WTC11 (cell line): Measurements from ENCODE around the gene CLPTM1. TPM values are rescaled to one million over a fixed set of nuclear protein-coding genes. Genes with fewer than 3 reads are reported as not detected.
A peak's percentile ranks its signal among the peaks of the same experiment; 100 is the strongest.

Source experiments
- ATAC-seq: fragments of 200-7000 bp; cut with Tn5 transposase; 2 replicates; pipeline ENCODE4 v1.10.0; 2021; ENCODE audit warnings: mild to moderate bottlenecking, moderate library complexity
- CTCF ChIA-PET: fragments of 300-600 bp; sonication (Branson Sonifier 250); formaldehyde crosslinking; loops from one replicate; lab custom pipeline; 2021; ENCODE audit warnings: antibody characterized with exemption; lab: Charles Lee
- POLR2A ChIA-PET: fragments of 350-600 bp; sonication (Branson Sonifier 250); formaldehyde crosslinking; loops from one replicate; lab custom pipeline; 2021; ENCODE audit warnings: antibody characterized with exemption; lab: Charles Lee
- DNase-seq: peaks from one replicate; pipeline ENCODE4 v3.0.0; 2021; ENCODE audit warnings: low spot score
- H3K27ac Mint-ChIP-seq: 2 replicates; pipeline ENCODE4 v1.8.0; 2021; ENCODE audit warnings: mixed read lengths
- H3K27me3 Mint-ChIP-seq: 2 replicates; pipeline ENCODE4 v1.8.0; 2021; ENCODE audit warnings: low read depth, mild to moderate bottlenecking, moderate library complexity, mixed read lengths
- H3K36me3 Mint-ChIP-seq: 2 replicates; pipeline ENCODE4 v1.8.0; 2021; ENCODE audit warnings: mixed read lengths
- H3K4me1 Mint-ChIP-seq: 2 replicates; pipeline ENCODE4 v1.8.0; 2022; ENCODE audit warnings: mixed read lengths
- H3K4me3 Mint-ChIP-seq: 2 replicates; pipeline ENCODE4 v1.8.0; 2021; ENCODE audit warnings: mild to moderate bottlenecking, moderate library complexity, mixed read lengths
- H3K9me3 Mint-ChIP-seq: 2 replicates; pipeline ENCODE4 v1.8.0; 2021; ENCODE audit warnings: mixed read lengths
- GABPB1 ChIP-seq: sonication (generic); formaldehyde crosslinking; IDR thresholded peaks from 2 replicates; pipeline ENCODE4 v1.8.1; 2023; ENCODE audit warnings: mild to moderate bottlenecking, missing genetic modification reagents
- KAT7 ChIP-seq: sonication (generic); formaldehyde crosslinking; IDR thresholded peaks from 2 replicates; pipeline ENCODE4 v1.8.1; 2023; ENCODE audit warnings: missing genetic modification reagents, mild to moderate bottlenecking, borderline replicate concordance
- MXD4 ChIP-seq: fragments of 250-450 bp; sonication (Bioruptor Pico); IDR thresholded peaks from 2 replicates; pipeline ENCODE4 v1.8.0; 2021; ENCODE audit warnings: mild to moderate bottlenecking, moderate library complexity, borderline replicate concordance
- NR1H2 ChIP-seq: sonication (generic); formaldehyde crosslinking; IDR thresholded peaks from 2 replicates; pipeline ENCODE4 v1.9.0; 2021; ENCODE audit warnings: mild to moderate bottlenecking, moderate library complexity, missing genetic modification reagents
- ZNF121 ChIP-seq: sonication (generic); formaldehyde crosslinking; IDR thresholded peaks from 2 replicates; pipeline ENCODE4 v1.8.0; 2023; ENCODE audit warnings: missing genetic modification reagents
- ZNF232 ChIP-seq: sonication (generic); formaldehyde crosslinking; IDR thresholded peaks from 2 replicates; pipeline ENCODE4 v1.8.0; 2022; ENCODE audit warnings: mild to moderate bottlenecking, missing genetic modification reagents
- total RNA-seq: library from RNA; stranded (reverse); gene quantifications from 3 replicates; pipeline ENCODE4 v1.2.3, GENCODE V29; 2021
- TF ChIP-seq, protein P1 (sequence below): sonication (generic); formaldehyde crosslinking; IDR thresholded peaks from 2 replicates; pipeline ENCODE4 v1.8.1; 2023; ENCODE audit warnings: mild to moderate bottlenecking, missing genetic modification reagents, borderline replicate concordance
- TF ChIP-seq, protein P2 (sequence below): fragments of 200-600 bp; IDR thresholded peaks from 2 replicates; pipeline ENCODE4 v1.8.0; 2022; ENCODE audit warnings: antibody characterized with exemption
- TF ChIP-seq, protein P3 (sequence below): sonication (generic); formaldehyde crosslinking; IDR thresholded peaks from 2 replicates; pipeline ENCODE4 v1.8.0; 2022; ENCODE audit warnings: missing genetic modification reagents
- TF ChIP-seq, protein P4 (sequence below): fragments of 250-450 bp; sonication (Bioruptor Pico); IDR thresholded peaks from 2 replicates; pipeline ENCODE4 v1.9.0; 2021; ENCODE audit warnings: mild to moderate bottlenecking, borderline replicate concordance

CLPTM1 gene
- total RNA-seq, 1 experiment from 2014 or later = 85.6 TPM

DNA sequence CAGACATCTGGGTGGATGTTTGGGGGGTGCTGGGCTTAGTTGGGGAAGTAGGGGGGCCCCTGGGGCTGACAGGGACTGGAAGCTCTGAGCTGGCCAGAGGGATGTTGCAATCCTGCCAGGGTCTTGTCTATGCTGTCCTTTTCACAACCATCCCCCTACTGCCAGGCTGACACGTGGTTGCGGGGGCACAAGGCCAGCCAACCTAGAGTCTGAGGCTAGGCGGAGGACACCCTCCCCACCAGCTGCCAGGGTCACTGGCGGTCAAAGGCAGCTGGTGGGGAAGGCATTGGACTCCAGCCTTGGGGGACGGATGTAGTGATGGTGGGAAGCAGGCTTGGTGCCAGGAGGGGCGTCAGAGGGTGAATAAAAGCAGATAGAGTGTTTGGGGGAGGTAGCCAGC lies 42.3 kb upstream of the CLPTM1 start:
- H3K27me3 Mint-ChIP-seq = no peaks in the 10 kb centered on the region; the same call in 1 of the 2 replicates
- H3K4me3 Mint-ChIP-seq = no peak overlapping the region; the same call in 1 of the 2 replicates
- no peaks in the 10 kb centered on the region for H3K9me3 Mint-ChIP-seq
- TF ChIP-seq GABPB1 (CRISPR knock-in tag) (peak; percentile 91), KAT7 (CRISPR knock-in tag) (no peak), ZNF232 (no peak), MXD4 (no peak), ZNF121 (CRISPR knock-in tag) (peak; percentile 55; the same call in 1 of the 2 replicates), NR1H2 (CRISPR knock-in tag) (no peak)
- TF ChIP-seq, protein P1, sequence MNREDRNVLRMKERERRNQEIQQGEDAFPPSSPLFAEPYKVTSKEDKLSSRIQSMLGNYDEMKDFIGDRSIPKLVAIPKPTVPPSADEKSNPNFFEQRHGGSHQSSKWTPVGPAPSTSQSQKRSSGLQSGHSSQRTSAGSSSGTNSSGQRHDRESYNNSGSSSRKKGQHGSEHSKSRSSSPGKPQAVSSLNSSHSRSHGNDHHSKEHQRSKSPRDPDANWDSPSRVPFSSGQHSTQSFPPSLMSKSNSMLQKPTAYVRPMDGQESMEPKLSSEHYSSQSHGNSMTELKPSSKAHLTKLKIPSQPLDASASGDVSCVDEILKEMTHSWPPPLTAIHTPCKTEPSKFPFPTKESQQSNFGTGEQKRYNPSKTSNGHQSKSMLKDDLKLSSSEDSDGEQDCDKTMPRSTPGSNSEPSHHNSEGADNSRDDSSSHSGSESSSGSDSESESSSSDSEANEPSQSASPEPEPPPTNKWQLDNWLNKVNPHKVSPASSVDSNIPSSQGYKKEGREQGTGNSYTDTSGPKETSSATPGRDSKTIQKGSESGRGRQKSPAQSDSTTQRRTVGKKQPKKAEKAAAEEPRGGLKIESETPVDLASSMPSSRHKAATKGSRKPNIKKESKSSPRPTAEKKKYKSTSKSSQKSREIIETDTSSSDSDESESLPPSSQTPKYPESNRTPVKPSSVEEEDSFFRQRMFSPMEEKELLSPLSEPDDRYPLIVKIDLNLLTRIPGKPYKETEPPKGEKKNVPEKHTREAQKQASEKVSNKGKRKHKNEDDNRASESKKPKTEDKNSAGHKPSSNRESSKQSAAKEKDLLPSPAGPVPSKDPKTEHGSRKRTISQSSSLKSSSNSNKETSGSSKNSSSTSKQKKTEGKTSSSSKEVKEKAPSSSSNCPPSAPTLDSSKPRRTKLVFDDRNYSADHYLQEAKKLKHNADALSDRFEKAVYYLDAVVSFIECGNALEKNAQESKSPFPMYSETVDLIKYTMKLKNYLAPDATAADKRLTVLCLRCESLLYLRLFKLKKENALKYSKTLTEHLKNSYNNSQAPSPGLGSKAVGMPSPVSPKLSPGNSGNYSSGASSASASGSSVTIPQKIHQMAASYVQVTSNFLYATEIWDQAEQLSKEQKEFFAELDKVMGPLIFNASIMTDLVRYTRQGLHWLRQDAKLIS (CRISPR knock-in tag) = no peak
- TF ChIP-seq, protein P2, sequence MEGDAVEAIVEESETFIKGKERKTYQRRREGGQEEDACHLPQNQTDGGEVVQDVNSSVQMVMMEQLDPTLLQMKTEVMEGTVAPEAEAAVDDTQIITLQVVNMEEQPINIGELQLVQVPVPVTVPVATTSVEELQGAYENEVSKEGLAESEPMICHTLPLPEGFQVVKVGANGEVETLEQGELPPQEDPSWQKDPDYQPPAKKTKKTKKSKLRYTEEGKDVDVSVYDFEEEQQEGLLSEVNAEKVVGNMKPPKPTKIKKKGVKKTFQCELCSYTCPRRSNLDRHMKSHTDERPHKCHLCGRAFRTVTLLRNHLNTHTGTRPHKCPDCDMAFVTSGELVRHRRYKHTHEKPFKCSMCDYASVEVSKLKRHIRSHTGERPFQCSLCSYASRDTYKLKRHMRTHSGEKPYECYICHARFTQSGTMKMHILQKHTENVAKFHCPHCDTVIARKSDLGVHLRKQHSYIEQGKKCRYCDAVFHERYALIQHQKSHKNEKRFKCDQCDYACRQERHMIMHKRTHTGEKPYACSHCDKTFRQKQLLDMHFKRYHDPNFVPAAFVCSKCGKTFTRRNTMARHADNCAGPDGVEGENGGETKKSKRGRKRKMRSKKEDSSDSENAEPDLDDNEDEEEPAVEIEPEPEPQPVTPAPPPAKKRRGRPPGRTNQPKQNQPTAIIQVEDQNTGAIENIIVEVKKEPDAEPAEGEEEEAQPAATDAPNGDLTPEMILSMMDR = no peak
- TF ChIP-seq, protein P3, sequence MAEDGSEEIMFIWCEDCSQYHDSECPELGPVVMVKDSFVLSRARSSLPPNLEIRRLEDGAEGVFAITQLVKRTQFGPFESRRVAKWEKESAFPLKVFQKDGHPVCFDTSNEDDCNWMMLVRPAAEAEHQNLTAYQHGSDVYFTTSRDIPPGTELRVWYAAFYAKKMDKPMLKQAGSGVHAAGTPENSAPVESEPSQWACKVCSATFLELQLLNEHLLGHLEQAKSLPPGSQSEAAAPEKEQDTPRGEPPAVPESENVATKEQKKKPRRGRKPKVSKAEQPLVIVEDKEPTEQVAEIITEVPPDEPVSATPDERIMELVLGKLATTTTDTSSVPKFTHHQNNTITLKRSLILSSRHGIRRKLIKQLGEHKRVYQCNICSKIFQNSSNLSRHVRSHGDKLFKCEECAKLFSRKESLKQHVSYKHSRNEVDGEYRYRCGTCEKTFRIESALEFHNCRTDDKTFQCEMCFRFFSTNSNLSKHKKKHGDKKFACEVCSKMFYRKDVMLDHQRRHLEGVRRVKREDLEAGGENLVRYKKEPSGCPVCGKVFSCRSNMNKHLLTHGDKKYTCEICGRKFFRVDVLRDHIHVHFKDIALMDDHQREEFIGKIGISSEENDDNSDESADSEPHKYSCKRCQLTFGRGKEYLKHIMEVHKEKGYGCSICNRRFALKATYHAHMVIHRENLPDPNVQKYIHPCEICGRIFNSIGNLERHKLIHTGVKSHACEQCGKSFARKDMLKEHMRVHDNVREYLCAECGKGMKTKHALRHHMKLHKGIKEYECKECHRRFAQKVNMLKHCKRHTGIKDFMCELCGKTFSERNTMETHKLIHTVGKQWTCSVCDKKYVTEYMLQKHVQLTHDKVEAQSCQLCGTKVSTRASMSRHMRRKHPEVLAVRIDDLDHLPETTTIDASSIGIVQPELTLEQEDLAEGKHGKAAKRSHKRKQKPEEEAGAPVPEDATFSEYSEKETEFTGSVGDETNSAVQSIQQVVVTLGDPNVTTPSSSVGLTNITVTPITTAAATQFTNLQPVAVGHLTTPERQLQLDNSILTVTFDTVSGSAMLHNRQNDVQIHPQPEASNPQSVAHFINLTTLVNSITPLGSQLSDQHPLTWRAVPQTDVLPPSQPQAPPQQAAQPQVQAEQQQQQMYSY = no peak
- TF ChIP-seq, protein P4, sequence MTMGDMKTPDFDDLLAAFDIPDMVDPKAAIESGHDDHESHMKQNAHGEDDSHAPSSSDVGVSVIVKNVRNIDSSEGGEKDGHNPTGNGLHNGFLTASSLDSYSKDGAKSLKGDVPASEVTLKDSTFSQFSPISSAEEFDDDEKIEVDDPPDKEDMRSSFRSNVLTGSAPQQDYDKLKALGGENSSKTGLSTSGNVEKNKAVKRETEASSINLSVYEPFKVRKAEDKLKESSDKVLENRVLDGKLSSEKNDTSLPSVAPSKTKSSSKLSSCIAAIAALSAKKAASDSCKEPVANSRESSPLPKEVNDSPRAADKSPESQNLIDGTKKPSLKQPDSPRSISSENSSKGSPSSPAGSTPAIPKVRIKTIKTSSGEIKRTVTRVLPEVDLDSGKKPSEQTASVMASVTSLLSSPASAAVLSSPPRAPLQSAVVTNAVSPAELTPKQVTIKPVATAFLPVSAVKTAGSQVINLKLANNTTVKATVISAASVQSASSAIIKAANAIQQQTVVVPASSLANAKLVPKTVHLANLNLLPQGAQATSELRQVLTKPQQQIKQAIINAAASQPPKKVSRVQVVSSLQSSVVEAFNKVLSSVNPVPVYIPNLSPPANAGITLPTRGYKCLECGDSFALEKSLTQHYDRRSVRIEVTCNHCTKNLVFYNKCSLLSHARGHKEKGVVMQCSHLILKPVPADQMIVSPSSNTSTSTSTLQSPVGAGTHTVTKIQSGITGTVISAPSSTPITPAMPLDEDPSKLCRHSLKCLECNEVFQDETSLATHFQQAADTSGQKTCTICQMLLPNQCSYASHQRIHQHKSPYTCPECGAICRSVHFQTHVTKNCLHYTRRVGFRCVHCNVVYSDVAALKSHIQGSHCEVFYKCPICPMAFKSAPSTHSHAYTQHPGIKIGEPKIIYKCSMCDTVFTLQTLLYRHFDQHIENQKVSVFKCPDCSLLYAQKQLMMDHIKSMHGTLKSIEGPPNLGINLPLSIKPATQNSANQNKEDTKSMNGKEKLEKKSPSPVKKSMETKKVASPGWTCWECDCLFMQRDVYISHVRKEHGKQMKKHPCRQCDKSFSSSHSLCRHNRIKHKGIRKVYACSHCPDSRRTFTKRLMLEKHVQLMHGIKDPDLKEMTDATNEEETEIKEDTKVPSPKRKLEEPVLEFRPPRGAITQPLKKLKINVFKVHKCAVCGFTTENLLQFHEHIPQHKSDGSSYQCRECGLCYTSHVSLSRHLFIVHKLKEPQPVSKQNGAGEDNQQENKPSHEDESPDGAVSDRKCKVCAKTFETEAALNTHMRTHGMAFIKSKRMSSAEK (CRISPR knock-in tag) = no peak
- ATAC-seq (no peak), DNase-seq (no peak)
- peaks cover 10% of the 10 kb centered on the region for H3K36me3 Mint-ChIP-seq
- peaks cover 35% of the 10 kb centered on the region for H3K4me1 Mint-ChIP-seq
- CTCF ChIA-PET = interaction anchor here (0.6 to 1.4 kb wide), 5 partner anchors 9 to 204 kb away, joined by 3 to 6 read pairs (median 3); no protein-coding TSS in a partner anchor
- H3K27ac Mint-ChIP-seq = peak overlapping the region; percentile 69
- POLR2A ChIA-PET = interaction anchor here (1.2 kb wide), 1 partner anchor 64 kb away, joined by 8 read pairs; no protein-coding TSS in a partner anchor
